Esophagus squamous epithelium (tissue), 4 donors: ENCODE results near the gene CNIH2.

Experiments used
- POLR2A ChIP-seq, 4 donors: fragments of 450-650 bp; IDR thresholded peaks; one replicate each; pipeline ENCODE4 v1.6.1; 2017; ENCODE audit warnings: antibody characterized with exemption in 4 of 4, mild to moderate bottlenecking in 4 of 4, moderate library complexity in 3 of 4
- TF ChIP-seq, protein P1 (sequence below), 6 experiments: fragments of 450-650 bp in 4 of 6; fragments of 200-600 bp in 2 of 6; sonication (generic) in 2 of 6; IDR thresholded peaks; one replicate each; pipeline ENCODE4 v1.5.1; 2016 to 2019; ENCODE audit warnings: antibody characterized with exemption in 6 of 6, mild to moderate bottlenecking in 4 of 6, moderate library complexity in 4 of 6

DNA sequence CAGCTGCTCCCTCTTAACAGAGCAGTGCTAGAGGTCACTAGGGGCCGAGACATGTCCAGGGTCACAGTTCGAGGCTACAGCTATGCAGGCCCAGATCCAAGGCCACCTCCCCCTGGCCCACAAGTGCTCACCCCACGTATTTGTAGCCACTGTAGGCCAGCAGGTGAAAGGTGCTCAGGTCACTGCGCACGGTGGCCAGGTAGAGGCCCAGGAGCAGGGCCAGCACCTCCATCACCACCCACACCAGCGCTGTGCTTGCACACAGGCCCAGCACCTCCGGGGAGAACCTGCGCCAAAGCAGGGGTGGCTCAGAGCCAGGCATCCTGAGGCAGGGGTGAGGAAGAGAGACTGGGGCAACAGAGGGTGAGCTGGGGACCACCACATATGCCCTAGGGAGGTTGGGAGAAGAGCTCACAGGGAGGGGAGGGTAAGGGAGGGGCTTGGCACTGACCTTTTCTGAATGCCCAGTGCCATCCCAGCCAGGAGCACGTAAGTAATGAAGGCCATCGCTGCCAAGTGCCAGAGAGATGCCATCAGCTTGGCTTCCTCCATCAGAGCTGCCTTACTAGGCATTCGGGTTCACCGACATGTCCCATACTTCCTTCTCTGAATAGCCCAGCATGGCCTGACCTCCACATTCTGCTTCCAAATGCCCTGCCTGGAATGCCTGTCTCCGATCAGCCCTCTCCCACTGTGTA, 7.4 kb downstream of the CNIH2 start:
- TF ChIP-seq, protein P1, sequence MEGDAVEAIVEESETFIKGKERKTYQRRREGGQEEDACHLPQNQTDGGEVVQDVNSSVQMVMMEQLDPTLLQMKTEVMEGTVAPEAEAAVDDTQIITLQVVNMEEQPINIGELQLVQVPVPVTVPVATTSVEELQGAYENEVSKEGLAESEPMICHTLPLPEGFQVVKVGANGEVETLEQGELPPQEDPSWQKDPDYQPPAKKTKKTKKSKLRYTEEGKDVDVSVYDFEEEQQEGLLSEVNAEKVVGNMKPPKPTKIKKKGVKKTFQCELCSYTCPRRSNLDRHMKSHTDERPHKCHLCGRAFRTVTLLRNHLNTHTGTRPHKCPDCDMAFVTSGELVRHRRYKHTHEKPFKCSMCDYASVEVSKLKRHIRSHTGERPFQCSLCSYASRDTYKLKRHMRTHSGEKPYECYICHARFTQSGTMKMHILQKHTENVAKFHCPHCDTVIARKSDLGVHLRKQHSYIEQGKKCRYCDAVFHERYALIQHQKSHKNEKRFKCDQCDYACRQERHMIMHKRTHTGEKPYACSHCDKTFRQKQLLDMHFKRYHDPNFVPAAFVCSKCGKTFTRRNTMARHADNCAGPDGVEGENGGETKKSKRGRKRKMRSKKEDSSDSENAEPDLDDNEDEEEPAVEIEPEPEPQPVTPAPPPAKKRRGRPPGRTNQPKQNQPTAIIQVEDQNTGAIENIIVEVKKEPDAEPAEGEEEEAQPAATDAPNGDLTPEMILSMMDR (IDR thresholded peaks at IDR 0.05): no peak
- TF ChIP-seq POLR2A (IDR thresholded peaks at IDR 0.05): no peak
